ENCODE data around the gene SAMD3. TPM values are rescaled to one million over a fixed set of nuclear protein-coding genes. Genes with fewer than 3 reads are reported as not detected.
"Not testable (repeated sequence)": the region's sequence is repeated elsewhere in the genome, so short reads cannot be mapped to it uniquely, and the experiment has no call there.

Gene SAMD3
- total RNA-seq, 1 experiment from 2014 or later, result not detected

DNA sequence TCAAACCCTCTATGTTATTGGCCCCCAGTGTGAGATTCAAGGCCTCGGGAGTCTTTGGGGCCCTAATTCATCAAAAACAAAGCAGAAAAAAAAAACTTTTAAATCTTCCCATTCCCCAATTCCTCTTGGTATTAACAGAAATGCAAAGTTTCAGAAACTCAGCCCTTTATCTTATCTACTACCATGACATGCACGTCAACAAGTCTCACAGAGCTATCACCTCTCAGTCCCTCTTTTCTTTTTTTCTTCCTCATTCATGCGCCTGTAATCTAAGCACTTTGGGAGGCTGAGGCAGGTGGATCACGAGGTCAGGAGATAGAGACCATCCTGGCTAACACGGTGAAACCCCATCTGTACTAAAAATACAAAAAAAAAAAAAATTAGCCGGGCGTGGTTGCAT is 22.7 kb downstream of the SAMD3 start:
- no peak for DNase-seq (ENCODE audit: unreplicated experiment)
- intact Hi-C loops (cut with micrococcal nuclease), result no loop called here
- ChIA-PET CTCF (interaction anchor here (0.6 to 1.1 kb wide), 2 partner anchors 83 to 164 kb away, joined by 3 read pairs; no protein-coding TSS in a partner anchor), POLR2A (no interaction called here)
- Mint-ChIP-seq H3K9me3 (ENCODE audit: unreplicated experiment) (no peaks in the 10 kb centered on the region), H3K27me3 (ENCODE audit: insufficient read depth, unreplicated experiment) (no peaks in the 10 kb centered on the region), H3K36me3 (ENCODE audit: insufficient read depth, unreplicated experiment) (no peaks in the 10 kb centered on the region), H3K27ac (ENCODE audit: low read depth, unreplicated experiment) (no peak overlapping the region), H3K4me3 (ENCODE audit: unreplicated experiment) (no peak overlapping the region), H3K4me1 (ENCODE audit: insufficient read depth, unreplicated experiment) (no peaks in the 10 kb centered on the region)
- TF ChIP-seq, protein P1, sequence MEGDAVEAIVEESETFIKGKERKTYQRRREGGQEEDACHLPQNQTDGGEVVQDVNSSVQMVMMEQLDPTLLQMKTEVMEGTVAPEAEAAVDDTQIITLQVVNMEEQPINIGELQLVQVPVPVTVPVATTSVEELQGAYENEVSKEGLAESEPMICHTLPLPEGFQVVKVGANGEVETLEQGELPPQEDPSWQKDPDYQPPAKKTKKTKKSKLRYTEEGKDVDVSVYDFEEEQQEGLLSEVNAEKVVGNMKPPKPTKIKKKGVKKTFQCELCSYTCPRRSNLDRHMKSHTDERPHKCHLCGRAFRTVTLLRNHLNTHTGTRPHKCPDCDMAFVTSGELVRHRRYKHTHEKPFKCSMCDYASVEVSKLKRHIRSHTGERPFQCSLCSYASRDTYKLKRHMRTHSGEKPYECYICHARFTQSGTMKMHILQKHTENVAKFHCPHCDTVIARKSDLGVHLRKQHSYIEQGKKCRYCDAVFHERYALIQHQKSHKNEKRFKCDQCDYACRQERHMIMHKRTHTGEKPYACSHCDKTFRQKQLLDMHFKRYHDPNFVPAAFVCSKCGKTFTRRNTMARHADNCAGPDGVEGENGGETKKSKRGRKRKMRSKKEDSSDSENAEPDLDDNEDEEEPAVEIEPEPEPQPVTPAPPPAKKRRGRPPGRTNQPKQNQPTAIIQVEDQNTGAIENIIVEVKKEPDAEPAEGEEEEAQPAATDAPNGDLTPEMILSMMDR (IDR thresholded peaks at IDR 0.05; ENCODE audit: unreplicated experiment), result no peak
- BruUV-seq (replicated peaks), result no TSS peak

DNA sequence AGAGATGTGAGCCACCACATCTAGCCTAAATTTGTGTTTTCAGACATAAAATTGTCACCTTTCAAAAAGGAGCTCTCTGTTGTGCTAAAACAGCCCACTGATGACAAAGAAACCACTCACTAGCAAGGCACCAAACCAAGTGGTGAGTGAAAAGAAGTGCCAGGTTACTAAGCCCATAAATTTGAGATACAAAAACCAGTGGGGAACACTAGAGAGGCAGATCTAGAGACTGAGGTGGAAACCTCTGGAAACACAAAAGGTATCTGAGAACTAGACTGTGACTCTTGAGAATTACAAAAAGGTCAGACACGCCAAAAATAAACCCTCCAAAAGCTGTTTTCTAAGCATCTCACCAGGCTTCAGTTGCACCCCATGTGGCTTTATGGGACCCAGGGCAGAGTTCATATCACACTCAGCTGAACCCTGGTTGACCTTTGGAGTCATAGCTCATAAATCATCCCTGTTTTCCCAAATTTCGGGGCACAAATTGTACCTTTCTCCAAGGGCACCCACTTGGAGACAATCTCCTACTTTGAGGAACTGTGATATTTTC is 24.2 kb downstream of the SAMD3 start:
- Mint-ChIP-seq H3K27ac (ENCODE audit: low read depth, unreplicated experiment) (no peak overlapping the region), H3K4me1 (ENCODE audit: insufficient read depth, unreplicated experiment) (no peaks in the 10 kb centered on the region), H3K4me3 (ENCODE audit: unreplicated experiment) (no peak overlapping the region), H3K27me3 (ENCODE audit: insufficient read depth, unreplicated experiment) (no peaks in the 10 kb centered on the region), H3K9me3 (ENCODE audit: unreplicated experiment) (no peaks in the 10 kb centered on the region), H3K36me3 (ENCODE audit: insufficient read depth, unreplicated experiment) (no peaks in the 10 kb centered on the region)
- CTCF ChIA-PET, result interaction anchor here (0.6 kb wide), 1 partner anchor 591 kb away, joined by 3 read pairs; no protein-coding TSS in a partner anchor
- intact Hi-C loops (cut with micrococcal nuclease), result no loop called here
- BruUV-seq (replicated peaks), result no TSS peak
- DNase-seq (ENCODE audit: unreplicated experiment), result no peak
- POLR2A ChIA-PET, result no interaction called here
- TF ChIP-seq, protein P1 (IDR thresholded peaks at IDR 0.05; ENCODE audit: unreplicated experiment), result no peak

- BruUV-seq (replicated peaks); H3K27ac Mint-ChIP-seq (ENCODE audit: low read depth, unreplicated experiment); H3K4me1 Mint-ChIP-seq (ENCODE audit: insufficient read depth, unreplicated experiment); H3K27me3 Mint-ChIP-seq (ENCODE audit: insufficient read depth, unreplicated experiment); intact Hi-C loops (cut with micrococcal nuclease); H3K36me3 Mint-ChIP-seq (ENCODE audit: insufficient read depth, unreplicated experiment); DNase-seq (ENCODE audit: unreplicated experiment); H3K9me3 Mint-ChIP-seq (ENCODE audit: unreplicated experiment); H3K4me3 Mint-ChIP-seq (ENCODE audit: unreplicated experiment); POLR2A ChIA-PET: not testable (repeated sequence)
- CTCF ChIA-PET, result interaction anchor here (0.6 kb wide), 1 partner anchor 591 kb away, joined by 3 read pairs; no protein-coding TSS in a partner anchor
Measured at GRCh38 chr6:130197816-130198482, 24.8 kb downstream of the SAMD3 start.

GRCh38 chr6:130194434-130194833 is 28.3 kb downstream of the SAMD3 start:
- H3K27ac Mint-ChIP-seq (ENCODE audit: low read depth, unreplicated experiment); H3K27me3 Mint-ChIP-seq (ENCODE audit: insufficient read depth, unreplicated experiment); H3K4me1 Mint-ChIP-seq (ENCODE audit: insufficient read depth, unreplicated experiment); CTCF ChIA-PET; H3K9me3 Mint-ChIP-seq (ENCODE audit: unreplicated experiment); DNase-seq (ENCODE audit: unreplicated experiment); intact Hi-C loops (cut with micrococcal nuclease); BruUV-seq (replicated peaks); POLR2A ChIA-PET; H3K4me3 Mint-ChIP-seq (ENCODE audit: unreplicated experiment); H3K36me3 Mint-ChIP-seq (ENCODE audit: insufficient read depth, unreplicated experiment): not testable (repeated sequence)

Data from MCF 10A (cell line).